Ovary (tissue), 9 donors: ENCODE measurements around the gene BUD23. TPM values are rescaled to one million over a fixed set of nuclear protein-coding genes. Genes with fewer than 3 reads are reported as not detected.

Experiments used
- DNase-seq, 5 donors: peaks; one replicate each; pipeline ENCODE4 v3.0.0-alpha.2; 2019 to 2020
- H3K27ac ChIP-seq, 2 donors: fragments of 200-600 bp; one replicate each; pipeline versions ENCODE4 v1.5.1 to v1.8.0; 2019 to 2022
- H3K27me3 ChIP-seq: fragments of 200-600 bp; one replicate; pipeline ENCODE4 v1.8.0; 2022
- H3K36me3 ChIP-seq: fragments of 200-600 bp; sonication (generic); one replicate; pipeline ENCODE4 v1.5.1; 2019
- H3K4me1 ChIP-seq: one replicate; pipeline ENCODE4 v1.8.1; 2013; ENCODE audit warnings: mild to moderate bottlenecking, moderate library complexity; ENCODE audit not compliant: insufficient read depth
- H3K4me3 ChIP-seq: fragments of 200-600 bp; sonication (generic); one replicate; pipeline ENCODE4 v1.5.1; 2017
- H3K9me3 ChIP-seq, 2 donors: fragments of 200-600 bp in 1 of 2; sonication (generic) in 1 of 2; one replicate each; pipeline versions ENCODE4 v1.5.1 to v1.8.1; 2013 to 2019; ENCODE audit warnings: mild to moderate bottlenecking in 1 of 2, moderate library complexity in 1 of 2
- EP300 ChIP-seq: sonication (generic); formaldehyde crosslinking; IDR thresholded peaks from one replicate; pipeline ENCODE4 v1.6.1; 2017; ENCODE audit warnings: antibody characterized with exemption
- POLR2A ChIP-seq: fragments of 450-650 bp; IDR thresholded peaks from one replicate; pipeline ENCODE4 v1.6.1; 2017; ENCODE audit warnings: antibody characterized with exemption, mild to moderate bottlenecking, moderate library complexity
- WGBS, 3 donors: extraction: QIAGEN DNeasy Blood & Tissue Kit in 1 of 3; methylation state at CpG; one replicate each; pipeline versions ENCODE4 v1.1.5 to v1.1.7; 2013 to 2017; 5-methylcytosine and 5-hydroxymethylcytosine counted together
- intact Hi-C, 4 donors: fragments of 100-400 bp; cut with DNase I; formaldehyde crosslinking; loops; one replicate each; pipeline versions ENCODE4 v1.11.0 to v1.15.1; 2022 to 2023
- polyA plus RNA-seq, 2 donors: library from polyadenylated mRNA; stranded (reverse); fragments of 200-250 nt in 1 of 2; fragments of 350-450 nt in 1 of 2; fragmentation: Illumina TruSeq in 1 of 2; extraction: RNeasy Lipid Tissue Mini Kit (QIAGEN cat#74804) in 1 of 2; gene quantifications; one replicate each; pipeline ENCODE4 v1.2.3, GENCODE V29; 2013 to 2014
- total RNA-seq, 7 donors: library from RNA; depleted of rRNA in 2 of 7; stranded (reverse); fragments of >200 nt in 2 of 7; fragmentation: NEBNext Ultra II Directional in 3 of 7; extraction: Animal tissue kit (Norgen Biotek cat#: 25700) in 3 of 7; gene quantifications; one replicate each; pipeline versions ENCODE4 v1.1.0 to v1.2.4, GENCODE V29; 2016 to 2023
- TF ChIP-seq, protein P1 (sequence below), 3 donors: fragments of 450-650 bp in 2 of 3; fragments of 200-600 bp in 1 of 3; IDR thresholded peaks; one replicate each; pipeline versions ENCODE4 v1.5.1 to v1.8.0; 2016 to 2022; ENCODE audit warnings: antibody characterized with exemption in 3 of 3, mild to moderate bottlenecking in 1 of 3
- donor health status: DM: no; HTN: no; CAD: no; lungs with moderate emphysema.
- donor health status: DM: no; HTN: no; CAD: no.
- donor health status: Bipolar disorder and iron deficiency.
- donor health status: DM: yes; HTN: yes; CAD: no.
- donor health status: DM: no; HTN: no; CAD: no.
- donor health status: DM: yes; HTN: yes; CAD: no.

The BUD23 gene
- total and polyA plus RNA-seq, 9 donors = 19.8 to 62.9 (median 52.3) TPM

DNA sequence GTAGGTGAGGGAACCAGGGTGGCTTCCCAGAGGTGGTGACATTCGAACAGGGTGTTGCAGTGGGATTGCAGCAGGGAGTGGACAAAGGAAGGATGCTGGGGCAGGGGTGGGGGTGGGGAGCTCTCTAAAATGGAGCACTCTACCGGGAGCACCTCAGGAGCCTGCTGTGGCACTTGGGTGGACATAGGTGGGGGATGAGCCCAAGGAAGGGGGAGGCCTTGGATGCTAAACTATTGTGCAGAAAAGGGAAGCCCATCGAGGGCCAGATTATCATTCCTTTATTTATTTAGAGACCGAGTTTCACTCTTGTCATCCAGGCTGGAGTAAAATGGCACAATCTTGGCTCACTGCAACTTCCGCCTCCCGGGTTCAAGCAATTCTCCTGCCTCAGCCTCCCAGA lies 39.4 kb downstream of the BUD23 start:
- TF ChIP-seq, protein P1, sequence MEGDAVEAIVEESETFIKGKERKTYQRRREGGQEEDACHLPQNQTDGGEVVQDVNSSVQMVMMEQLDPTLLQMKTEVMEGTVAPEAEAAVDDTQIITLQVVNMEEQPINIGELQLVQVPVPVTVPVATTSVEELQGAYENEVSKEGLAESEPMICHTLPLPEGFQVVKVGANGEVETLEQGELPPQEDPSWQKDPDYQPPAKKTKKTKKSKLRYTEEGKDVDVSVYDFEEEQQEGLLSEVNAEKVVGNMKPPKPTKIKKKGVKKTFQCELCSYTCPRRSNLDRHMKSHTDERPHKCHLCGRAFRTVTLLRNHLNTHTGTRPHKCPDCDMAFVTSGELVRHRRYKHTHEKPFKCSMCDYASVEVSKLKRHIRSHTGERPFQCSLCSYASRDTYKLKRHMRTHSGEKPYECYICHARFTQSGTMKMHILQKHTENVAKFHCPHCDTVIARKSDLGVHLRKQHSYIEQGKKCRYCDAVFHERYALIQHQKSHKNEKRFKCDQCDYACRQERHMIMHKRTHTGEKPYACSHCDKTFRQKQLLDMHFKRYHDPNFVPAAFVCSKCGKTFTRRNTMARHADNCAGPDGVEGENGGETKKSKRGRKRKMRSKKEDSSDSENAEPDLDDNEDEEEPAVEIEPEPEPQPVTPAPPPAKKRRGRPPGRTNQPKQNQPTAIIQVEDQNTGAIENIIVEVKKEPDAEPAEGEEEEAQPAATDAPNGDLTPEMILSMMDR (IDR thresholded peaks at IDR 0.05) = no peak
- no peak for TF ChIP-seq EP300
- TF ChIP-seq POLR2A = no peak

DNA sequence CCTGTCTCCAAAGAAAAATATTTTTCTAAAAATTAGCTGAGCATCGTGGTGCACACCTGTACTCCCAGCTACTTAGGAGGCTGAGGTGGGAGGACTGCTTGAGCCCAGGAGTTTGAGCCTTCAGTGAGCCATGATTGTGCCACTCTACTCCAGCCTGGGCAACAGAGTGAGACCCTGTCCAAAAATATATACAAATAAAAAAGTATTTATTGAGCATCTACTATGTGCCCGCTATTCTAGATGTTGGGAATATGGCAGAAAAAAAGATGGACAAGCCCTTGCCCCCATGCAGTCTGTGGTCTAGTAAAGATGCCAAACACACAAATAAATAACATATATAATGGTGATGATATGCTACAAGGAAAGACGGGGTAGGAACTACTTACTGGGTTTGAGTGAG lies 40.4 kb downstream of the BUD23 start:
- Histone ChIP-seq H3K36me3 (no peaks in the 10 kb centered on the region), H3K4me1 (no peaks in the 10 kb centered on the region), H3K4me3 (no peak overlapping the region), H3K27me3 (no peaks in the 10 kb centered on the region), H3K27ac (no peak overlapping the region), H3K9me3 (no peaks in the 10 kb centered on the region)
- intact Hi-C loops = loop anchor here in 1 of 4 donors (10.0 kb wide), 1 partner anchor 59 kb away; the partner anchor contains the start of gene VPS37D
- no peak for TF ChIP-seq POLR2A
- TF ChIP-seq, protein P1 (IDR thresholded peaks at IDR 0.05) = no peak
- no peak for TF ChIP-seq EP300
- no peak for DNase-seq
- 81 to 89% (median 85%) methylated on average over 3 of the region's 3 CpGs for WGBS, 3 donors

More for the DNA sequence above, 39.4 kb downstream of the BUD23 start:
- Histone ChIP-seq H3K27ac (no peak overlapping the region), H3K9me3 (no peaks in the 10 kb centered on the region), H3K27me3 (no peaks in the 10 kb centered on the region), H3K4me3 (no peak overlapping the region), H3K36me3 (no peaks in the 10 kb centered on the region), H3K4me1 (no peaks in the 10 kb centered on the region)
- intact Hi-C loops = loop anchor here in 1 of 4 donors (10.0 kb wide), 1 partner anchor 58 kb away; the partner anchor contains the start of gene VPS37D
- no peak for DNase-seq
- WGBS, 3 donors = 61 to 77% (median 69%) methylated on average over 6 of the region's 6 CpGs

DNA sequence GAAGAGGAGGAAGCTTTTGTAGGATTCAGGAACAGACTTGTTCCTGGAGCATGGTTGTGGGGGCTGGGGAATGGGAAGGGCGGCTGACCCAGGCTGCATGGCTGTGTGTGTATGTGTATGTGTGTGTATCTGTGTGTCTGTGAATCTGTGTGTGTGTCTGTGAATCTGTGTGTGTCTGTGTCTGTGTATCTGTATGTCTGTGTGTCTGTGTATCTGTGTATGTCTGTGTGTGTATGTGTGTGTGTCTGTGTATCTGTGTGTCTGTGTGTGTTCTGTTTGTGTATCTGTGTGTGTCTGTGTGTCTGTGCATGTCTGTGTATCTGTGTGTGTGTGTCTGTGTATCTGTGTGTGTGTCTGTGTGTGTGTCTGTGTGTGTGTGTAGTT lies 42.7 kb downstream of the BUD23 start:
- no peaks in the 10 kb centered on the region for H3K4me1 ChIP-seq
- no peaks in the 10 kb centered on the region for H3K27me3 ChIP-seq
- no peaks in the 10 kb centered on the region for H3K9me3 ChIP-seq
- TF ChIP-seq POLR2A (no peak), EP300 (no peak)
- TF ChIP-seq, protein P1 (IDR thresholded peaks at IDR 0.05) = no peak
- H3K4me3 ChIP-seq = no peak overlapping the region
- no peaks in the 10 kb centered on the region for H3K36me3 ChIP-seq
- H3K27ac ChIP-seq = no peak overlapping the region
- no peak for DNase-seq
- intact Hi-C loops = loop anchor here in 3 of 4 donors (2.0 to 10.0 kb wide), 3 partner anchors 61 to 119 kb away; partner anchors contain the start of gene VPS37D (in 1 of the 3)
- 27 to 50% (median 29%) methylated on average over 1 of the region's 1 CpG for WGBS, 3 donors

DNA sequence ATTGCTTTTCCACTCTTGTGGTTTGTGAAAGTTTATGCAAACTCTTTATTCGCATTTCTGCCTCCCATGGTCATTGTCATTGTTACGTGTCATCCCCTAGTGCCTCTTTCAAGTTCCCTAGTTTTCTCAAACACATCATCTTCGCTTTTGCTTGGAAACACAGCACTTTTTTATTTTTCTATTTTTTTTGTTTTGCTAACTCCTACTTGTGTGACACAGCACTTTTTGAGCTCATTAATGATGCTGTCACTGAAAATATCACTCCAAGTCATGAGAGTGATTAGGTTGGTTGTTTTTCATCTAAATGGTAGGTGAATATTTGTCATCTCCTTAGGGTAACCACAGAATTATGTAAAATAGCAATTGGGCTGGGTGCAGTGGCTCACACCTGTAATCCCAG lies 44.6 kb downstream of the BUD23 start:
- 69 to 76% (median 72%) methylated on average over 3 of the region's 3 CpGs for WGBS, 3 donors

More for the DNA sequence above, 44.6 kb downstream of the BUD23 start:
- intact Hi-C loops = loop anchor here in 3 of 4 donors (2.0 to 10.0 kb wide), 3 partner anchors 63 to 121 kb away; partner anchors contain the start of gene VPS37D (in 1 of the 3)
- no peak overlapping the region for H3K4me3 ChIP-seq
- H3K9me3 ChIP-seq = no peaks in the 10 kb centered on the region
- no peak for DNase-seq
- H3K27ac ChIP-seq = no peak overlapping the region
- H3K36me3 ChIP-seq = no peaks in the 10 kb centered on the region
- TF ChIP-seq, protein P1 (IDR thresholded peaks at IDR 0.05) = no peak
- TF ChIP-seq EP300 (no peak), POLR2A (no peak)
- no peaks in the 10 kb centered on the region for H3K27me3 ChIP-seq
- H3K4me1 ChIP-seq = no peaks in the 10 kb centered on the region
